GM19455 (cell line): ENCODE data around the gene VAV2.
"Not testable (repeated sequence)": the region's sequence is repeated elsewhere in the genome, so short reads cannot be mapped to it uniquely, and the experiment has no call there.

Experiments
- ATAC-seq: cut with Tn5 transposase; IDR thresholded peaks from one replicate; pipeline ENCODE4 v1.9.1; 2021; ENCODE audit not compliant: unreplicated experiment

VAV2 gene

GRCh38 chr9:133759146-133759900 lies 232.8 kb downstream of the VAV2 start:
- ATAC-seq: no peak

DNA sequence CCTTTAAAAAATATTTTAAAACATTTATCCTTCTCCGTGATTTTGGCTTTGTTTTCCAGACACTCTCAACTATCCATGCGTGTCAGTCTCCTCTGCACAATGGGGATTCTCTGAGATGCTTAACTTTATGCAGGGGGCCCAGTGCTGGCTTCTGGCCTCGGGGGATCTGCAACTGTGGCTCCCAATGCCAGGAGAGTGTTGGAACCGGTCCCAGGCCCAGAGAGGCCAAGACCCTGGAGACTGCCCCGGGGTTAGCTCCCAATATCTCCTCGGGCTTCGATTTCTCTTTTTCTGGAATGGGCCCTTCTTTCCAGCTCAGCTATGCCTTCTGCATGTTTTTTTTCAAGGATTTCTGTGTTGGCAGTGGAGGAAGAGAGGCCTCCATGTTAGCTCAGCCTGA lies 233.9 kb downstream of the VAV2 start:
- no peak for ATAC-seq

DNA sequence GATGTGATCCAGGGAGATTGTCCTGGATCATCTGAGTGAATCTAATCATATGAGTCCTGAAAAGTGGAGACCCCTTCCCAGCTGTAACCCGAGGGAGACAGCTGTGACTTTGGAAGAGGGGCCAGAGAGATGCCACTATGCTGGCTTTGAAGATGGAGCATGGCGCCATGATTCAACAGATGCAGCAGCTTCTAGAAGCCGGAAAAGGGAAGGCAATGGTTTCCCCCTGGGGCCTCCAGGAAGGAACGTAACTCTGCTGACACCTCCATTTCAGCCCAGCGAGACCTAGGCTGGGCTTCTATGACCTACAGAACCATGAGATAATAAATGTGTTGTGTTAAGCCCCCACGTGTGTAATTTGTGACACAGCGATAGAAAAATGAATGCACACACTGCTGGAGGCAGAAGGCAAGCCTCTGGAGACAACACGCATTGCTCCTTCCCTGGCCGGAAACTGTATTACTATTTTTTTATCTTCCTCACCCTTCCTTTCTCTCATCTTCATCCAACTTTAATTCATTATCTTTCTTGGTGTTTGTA lies 237.4 kb downstream of the VAV2 start:
- ATAC-seq: no peak

GRCh38 chr9:133754187-133754586 lies 237.9 kb downstream of the VAV2 start:
- ATAC-seq: no peak

- no peak for ATAC-seq
Observed at GRCh38 chr9:133752739-133753446, 239.2 kb downstream of the VAV2 start.

DNA sequence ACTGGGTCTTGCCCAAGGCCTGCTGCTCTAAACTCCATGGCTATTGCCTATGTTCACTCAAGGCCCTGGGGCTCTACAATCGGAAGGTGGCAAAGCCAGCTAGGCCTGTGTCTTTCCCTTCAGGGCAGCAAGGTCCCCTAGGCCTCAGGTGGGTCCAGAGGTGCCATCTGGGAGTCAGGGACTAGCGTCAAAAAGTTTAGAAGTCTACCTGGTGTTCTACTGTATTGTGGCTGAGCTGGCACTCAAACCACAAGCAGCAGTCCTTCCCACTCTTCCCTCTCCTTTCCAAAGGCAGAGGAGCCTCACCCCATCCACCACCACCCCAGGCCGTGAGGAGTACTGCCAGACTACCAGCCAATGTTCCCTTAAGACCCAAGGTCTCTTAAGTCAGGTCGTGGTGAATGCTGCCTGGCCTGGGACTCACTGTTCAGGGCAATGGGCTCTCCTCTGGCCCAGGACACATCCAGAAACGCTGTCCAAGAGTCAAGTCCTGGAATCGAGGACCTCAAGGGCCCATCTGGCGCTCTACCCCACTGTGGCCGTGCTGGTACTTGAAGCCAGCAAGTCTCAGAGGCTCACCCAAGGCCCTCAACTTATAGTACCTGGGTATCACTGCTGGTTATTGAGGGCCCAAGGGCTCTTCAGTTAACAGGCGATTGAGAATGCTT lies 241.0 kb downstream of the VAV2 start:
- ATAC-seq: no peak

DNA sequence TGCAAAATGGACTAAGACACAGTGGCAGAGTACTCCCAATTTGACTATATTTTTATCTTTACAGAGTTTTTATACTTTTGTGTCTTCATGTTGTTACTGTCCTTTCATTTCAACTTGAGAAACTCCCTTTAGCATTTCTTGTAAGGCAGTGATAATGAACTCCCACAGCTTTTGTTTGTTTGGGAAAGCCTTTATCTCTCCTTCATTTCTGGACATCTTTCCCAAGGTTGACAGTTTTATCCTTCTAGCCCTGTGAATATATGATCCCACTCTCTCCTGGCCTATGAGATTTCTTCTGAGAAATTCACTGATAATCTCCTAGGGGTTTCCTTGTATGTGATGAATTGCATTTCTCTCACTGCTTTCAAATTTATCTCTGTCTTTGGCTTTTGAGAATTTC lies 244.8 kb downstream of the VAV2 start:
- no peak for ATAC-seq

- ATAC-seq: not testable (repeated sequence)
Observed at GRCh38 chr9:133744528-133744927, 247.6 kb downstream of the VAV2 start.

GRCh38 chr9:133742849-133743444 lies 249.2 kb downstream of the VAV2 start:
- no peak for ATAC-seq

- no peak for ATAC-seq
Observed at GRCh38 chr9:133742251-133742650, 249.9 kb downstream of the VAV2 start.

GRCh38 chr9:133741716-133742115 lies 250.4 kb downstream of the VAV2 start:
- ATAC-seq: no peak

DNA sequence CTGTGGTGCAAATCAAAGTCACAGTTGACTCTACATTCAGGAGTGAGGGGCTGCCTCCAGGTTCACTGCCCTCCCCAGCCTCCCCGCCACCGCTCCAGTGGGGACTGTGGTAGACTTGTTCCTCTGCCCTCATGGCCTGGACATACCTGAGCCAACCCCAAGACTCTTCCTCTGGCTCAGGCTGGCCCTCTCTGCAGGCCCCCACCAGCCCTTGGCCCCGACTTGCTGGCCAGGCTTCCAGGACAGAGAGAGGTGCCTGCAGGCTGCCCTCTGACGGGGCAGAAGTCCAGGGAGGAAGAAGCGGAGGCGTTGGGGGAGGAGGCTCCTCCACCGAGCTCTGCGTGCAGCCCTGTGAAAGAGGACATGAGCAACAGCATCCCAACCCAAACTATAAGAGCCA lies 251.2 kb downstream of the VAV2 start:
- no peak for ATAC-seq

GRCh38 chr9:133739408-133740280 lies 252.5 kb downstream of the VAV2 start:
- no peak for ATAC-seq

DNA sequence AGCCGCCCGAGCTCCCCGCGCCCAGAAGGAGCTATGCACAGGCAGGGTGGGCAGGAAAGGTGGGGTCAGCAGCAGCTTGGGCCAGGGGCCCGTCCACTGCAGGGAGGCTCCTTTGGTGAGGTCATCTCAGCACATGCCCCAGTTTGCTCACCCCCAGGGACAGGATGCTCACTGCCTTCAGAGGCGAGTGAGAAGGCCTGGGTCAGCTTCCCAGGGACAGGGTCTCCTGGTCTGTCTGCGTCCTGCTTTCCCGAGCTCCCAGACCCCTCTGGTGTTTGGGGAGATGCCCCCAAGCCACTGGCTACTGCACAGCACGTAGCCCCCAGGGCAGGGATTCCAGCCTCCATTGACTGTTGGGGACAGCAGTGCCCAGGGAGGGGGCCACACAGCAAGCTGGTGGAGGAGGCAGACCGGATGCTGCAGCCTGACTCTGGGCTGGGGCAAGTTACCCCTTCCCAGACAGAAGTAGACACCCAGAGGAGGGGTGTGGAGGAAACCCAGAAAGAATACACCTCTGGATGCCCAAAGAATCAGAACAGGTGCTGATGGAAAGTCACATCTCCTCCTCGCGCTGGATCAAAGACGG lies 253.4 kb downstream of the VAV2 start:
- no peak for ATAC-seq

- no peak for ATAC-seq
Observed at GRCh38 chr9:133737774-133738639, 254.1 kb downstream of the VAV2 start, which contains the start of gene SARDH. TSS of gene SARDH (minus strand) at chr9:133738352. CDS start at chr9:133734173, 4,179 bp downstream.

GRCh38 chr9:133737071-133737773 lies 254.9 kb downstream of the VAV2 start:
- no peak for ATAC-seq

GRCh38 chr9:133735931-133736330 lies 256.2 kb downstream of the VAV2 start:
- ATAC-seq: no peak

- no peak for ATAC-seq
Observed at GRCh38 chr9:133735415-133735775, 256.7 kb downstream of the VAV2 start.
